ENCODE results near the gene HGS.

- no peak for TF ChIP-seq CTCF (IDR thresholded peaks at IDR 0.05)
- TF ChIP-seq POLR2A (IDR thresholded peaks at IDR 0.05), result no peak
- no peak for TF ChIP-seq EP300 (IDR thresholded peaks at IDR 0.05)
Measured at GRCh38 chr17:81734405-81735263, 50.8 kb downstream of the HGS start.

Data from gastroesophageal sphincter (tissue), 3 donors.